Activated CD4-positive, alpha-beta T cell treated with anti-CD3 and anti-CD28 coated beads, Interleukin-2, amount 50 U/mL, for 16 hours (primary cell): Measurements from ENCODE around the gene DNAI1.
A peak's percentile ranks its signal among the peaks of the same experiment; 100 is the strongest.
"Not testable (repeated sequence)": the region's sequence is repeated elsewhere in the genome, so short reads cannot be mapped to it uniquely, and the experiment has no call there.

Experiments used
- DNase-seq: peaks from one replicate; pipeline ENCODE4 v3.0.0-alpha.2; 2020

The DNAI1 gene

GRCh38 chr9:34451545-34451944 lies 7.1 kb upstream of the DNAI1 start:
- peak; percentile 61 for DNase-seq

- no peak for DNase-seq
Observed at GRCh38 chr9:34452568-34452967, 6.0 kb upstream of the DNAI1 start.

- peak; percentile 36 for DNase-seq
Observed at GRCh38 chr9:34454571-34455065, 4.0 kb upstream of the DNAI1 start.

GRCh38 chr9:34456151-34456550 lies 2.5 kb upstream of the DNAI1 start:
- DNase-seq, result no peak

- DNase-seq, result no peak
Observed at GRCh38 chr9:34456746-34457145, 1.9 kb upstream of the DNAI1 start.

- peak; percentile 11 for DNase-seq
Observed at GRCh38 chr9:34457266-34458012, 1.2 kb upstream of the DNAI1 start.

- no peak for DNase-seq
Observed at GRCh38 chr9:34458959-34459340, 345 bp downstream of the DNAI1 start.

- DNase-seq, result no peak
Observed at GRCh38 chr9:34459356-34459755, 751 bp downstream of the DNAI1 start.

- DNase-seq, result no peak
Observed at GRCh38 chr9:34459941-34460340, 1.3 kb downstream of the DNAI1 start.

- peak; percentile 60 for DNase-seq
Observed at GRCh38 chr9:34463098-34463900, 4.7 kb downstream of the DNAI1 start.

GRCh38 chr9:34463901-34464232 lies 5.3 kb downstream of the DNAI1 start:
- no peak for DNase-seq

GRCh38 chr9:34464571-34464970 lies 6.0 kb downstream of the DNAI1 start:
- DNase-seq, result no peak

GRCh38 chr9:34465468-34465867 lies 6.9 kb downstream of the DNAI1 start:
- no peak for DNase-seq

- no peak for DNase-seq
Observed at GRCh38 chr9:34475097-34475496, 16.5 kb downstream of the DNAI1 start.

GRCh38 chr9:34477541-34477940 lies 18.9 kb downstream of the DNAI1 start:
- DNase-seq, result no peak

GRCh38 chr9:34479431-34479866 lies 20.8 kb downstream of the DNAI1 start:
- DNase-seq, result no peak

- not testable (repeated sequence) for DNase-seq
Observed at GRCh38 chr9:34481620-34482019, 23.0 kb downstream of the DNAI1 start.

GRCh38 chr9:34482746-34483145 lies 24.1 kb downstream of the DNAI1 start:
- DNase-seq, result not testable (repeated sequence)

GRCh38 chr9:34484678-34485077 lies 26.1 kb downstream of the DNAI1 start:
- no peak for DNase-seq

GRCh38 chr9:34485822-34486221 lies 27.2 kb downstream of the DNAI1 start:
- DNase-seq, result no peak

GRCh38 chr9:34486572-34486971 lies 28.0 kb downstream of the DNAI1 start:
- no peak for DNase-seq

GRCh38 chr9:34490360-34490759 lies 31.8 kb downstream of the DNAI1 start:
- DNase-seq, result no peak

GRCh38 chr9:34490760-34491159 lies 32.2 kb downstream of the DNAI1 start:
- DNase-seq, result no peak

- no peak for DNase-seq
Observed at GRCh38 chr9:34491596-34491995, 33.0 kb downstream of the DNAI1 start.
